ENCODE measurements around the gene GLCE. TPM values are rescaled to one million over a fixed set of nuclear protein-coding genes. Genes with fewer than 3 reads are reported as not detected.

Gene GLCE
- total RNA-seq, 1 experiment from 2014 or later, result 22.8 TPM

DNA sequence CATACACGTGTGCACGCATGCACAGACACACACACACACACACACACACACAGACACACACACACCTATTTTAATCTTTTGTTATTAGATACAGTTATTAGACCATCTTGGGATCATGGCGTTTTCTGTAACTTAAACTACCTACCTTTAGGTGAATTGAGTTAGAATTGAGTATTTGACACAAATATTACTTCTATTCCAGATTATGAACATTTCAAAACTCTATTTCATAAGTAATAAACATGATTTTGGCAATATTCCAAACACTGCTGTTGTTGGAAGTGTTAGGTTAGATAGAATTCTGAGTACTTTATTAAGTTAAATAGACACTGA is 65.6 kb downstream of the GLCE start:
- Histone ChIP-seq H3K4me1 (ENCODE audit: control insufficient read depth, insufficient read depth, low read length) (no peaks in the 10 kb centered on the region), H3K36me3 (ENCODE audit: control insufficient read depth, insufficient read depth, low read length) (no peaks in the 10 kb centered on the region), H3K27ac (ENCODE audit: low read length) (no peak overlapping the region), H3K4me3 (ENCODE audit: low read depth in 2 of 2, low read length in 2 of 2) (no peak overlapping the region), H3K9me3 (ENCODE audit: control insufficient read depth, insufficient read depth, low read depth, low read length) (no peaks in the 10 kb centered on the region), H3K27me3 (ENCODE audit: control insufficient read depth, insufficient read depth, low read length) (no peaks in the 10 kb centered on the region)
- ATAC-seq, result no peak
- in situ Hi-C loops (cut with HindIII; ENCODE audit: low pct_unique_long_range_greater_than_20kb, low sequenced_read_pairs), result no loop called here
- ChIA-PET POLR2A (interaction anchor here (0.6 kb wide), 1 partner anchor 167 kb away, joined by 3 read pairs; no protein-coding TSS in a partner anchor), CTCF (interaction anchor here (0.6 kb wide), 1 partner anchor 68 kb away, joined by 3 read pairs; no protein-coding TSS in a partner anchor)
- TF ChIP-seq, protein P1, sequence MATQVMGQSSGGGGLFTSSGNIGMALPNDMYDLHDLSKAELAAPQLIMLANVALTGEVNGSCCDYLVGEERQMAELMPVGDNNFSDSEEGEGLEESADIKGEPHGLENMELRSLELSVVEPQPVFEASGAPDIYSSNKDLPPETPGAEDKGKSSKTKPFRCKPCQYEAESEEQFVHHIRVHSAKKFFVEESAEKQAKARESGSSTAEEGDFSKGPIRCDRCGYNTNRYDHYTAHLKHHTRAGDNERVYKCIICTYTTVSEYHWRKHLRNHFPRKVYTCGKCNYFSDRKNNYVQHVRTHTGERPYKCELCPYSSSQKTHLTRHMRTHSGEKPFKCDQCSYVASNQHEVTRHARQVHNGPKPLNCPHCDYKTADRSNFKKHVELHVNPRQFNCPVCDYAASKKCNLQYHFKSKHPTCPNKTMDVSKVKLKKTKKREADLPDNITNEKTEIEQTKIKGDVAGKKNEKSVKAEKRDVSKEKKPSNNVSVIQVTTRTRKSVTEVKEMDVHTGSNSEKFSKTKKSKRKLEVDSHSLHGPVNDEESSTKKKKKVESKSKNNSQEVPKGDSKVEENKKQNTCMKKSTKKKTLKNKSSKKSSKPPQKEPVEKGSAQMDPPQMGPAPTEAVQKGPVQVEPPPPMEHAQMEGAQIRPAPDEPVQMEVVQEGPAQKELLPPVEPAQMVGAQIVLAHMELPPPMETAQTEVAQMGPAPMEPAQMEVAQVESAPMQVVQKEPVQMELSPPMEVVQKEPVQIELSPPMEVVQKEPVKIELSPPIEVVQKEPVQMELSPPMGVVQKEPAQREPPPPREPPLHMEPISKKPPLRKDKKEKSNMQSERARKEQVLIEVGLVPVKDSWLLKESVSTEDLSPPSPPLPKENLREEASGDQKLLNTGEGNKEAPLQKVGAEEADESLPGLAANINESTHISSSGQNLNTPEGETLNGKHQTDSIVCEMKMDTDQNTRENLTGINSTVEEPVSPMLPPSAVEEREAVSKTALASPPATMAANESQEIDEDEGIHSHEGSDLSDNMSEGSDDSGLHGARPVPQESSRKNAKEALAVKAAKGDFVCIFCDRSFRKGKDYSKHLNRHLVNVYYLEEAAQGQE (IDR thresholded peaks at IDR 0.05; ENCODE audit: insufficient read depth in 1 of 2, low read depth in 2 of 2, low read length in 1 of 2), result no peak
- TF ChIP-seq, protein P2, sequence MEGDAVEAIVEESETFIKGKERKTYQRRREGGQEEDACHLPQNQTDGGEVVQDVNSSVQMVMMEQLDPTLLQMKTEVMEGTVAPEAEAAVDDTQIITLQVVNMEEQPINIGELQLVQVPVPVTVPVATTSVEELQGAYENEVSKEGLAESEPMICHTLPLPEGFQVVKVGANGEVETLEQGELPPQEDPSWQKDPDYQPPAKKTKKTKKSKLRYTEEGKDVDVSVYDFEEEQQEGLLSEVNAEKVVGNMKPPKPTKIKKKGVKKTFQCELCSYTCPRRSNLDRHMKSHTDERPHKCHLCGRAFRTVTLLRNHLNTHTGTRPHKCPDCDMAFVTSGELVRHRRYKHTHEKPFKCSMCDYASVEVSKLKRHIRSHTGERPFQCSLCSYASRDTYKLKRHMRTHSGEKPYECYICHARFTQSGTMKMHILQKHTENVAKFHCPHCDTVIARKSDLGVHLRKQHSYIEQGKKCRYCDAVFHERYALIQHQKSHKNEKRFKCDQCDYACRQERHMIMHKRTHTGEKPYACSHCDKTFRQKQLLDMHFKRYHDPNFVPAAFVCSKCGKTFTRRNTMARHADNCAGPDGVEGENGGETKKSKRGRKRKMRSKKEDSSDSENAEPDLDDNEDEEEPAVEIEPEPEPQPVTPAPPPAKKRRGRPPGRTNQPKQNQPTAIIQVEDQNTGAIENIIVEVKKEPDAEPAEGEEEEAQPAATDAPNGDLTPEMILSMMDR (IDR thresholded peaks at IDR 0.05), result peak; percentile 14; the same call in 1 of the 2 replicates
- no TSS peak for BruUV-seq (replicated peaks)
- intact Hi-C loops (cut with micrococcal nuclease; ENCODE audit: unreplicated experiment), result no loop called here
- no peak for DNase-seq (ENCODE audit: low read depth, low spot score)

DNA sequence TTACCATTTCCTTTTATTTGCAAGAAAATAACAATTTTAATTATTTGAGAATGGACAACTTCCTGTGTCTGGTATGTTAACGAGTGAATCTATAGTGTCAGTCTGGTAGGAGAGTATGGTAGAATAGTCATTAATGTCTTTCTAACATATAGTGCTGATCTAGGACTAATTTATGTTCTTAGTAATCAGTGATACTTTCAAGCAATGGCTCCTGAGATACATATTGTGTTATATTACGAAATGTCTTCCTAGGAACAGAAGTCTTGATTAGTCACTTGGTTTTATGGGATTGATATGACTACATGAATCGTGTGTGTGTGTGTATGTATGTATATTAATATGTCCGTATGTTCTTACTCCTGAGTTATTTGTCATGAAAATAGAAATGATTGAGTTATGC is 71.7 kb downstream of the GLCE start:
- no peaks in the 10 kb centered on the region for H3K4me1 ChIP-seq (ENCODE audit: control insufficient read depth, insufficient read depth, low read length)
- H3K27me3 ChIP-seq (ENCODE audit: control insufficient read depth, insufficient read depth, low read length), result no peaks in the 10 kb centered on the region
- no peaks in the 10 kb centered on the region for H3K36me3 ChIP-seq (ENCODE audit: control insufficient read depth, insufficient read depth, low read length)
- DNase-seq (ENCODE audit: low read depth, low spot score) (no peak), ATAC-seq (no peak)
- no TSS peak for BruUV-seq (replicated peaks)
- in situ Hi-C loops (cut with HindIII; ENCODE audit: low pct_unique_long_range_greater_than_20kb, low sequenced_read_pairs) (no loop called here), intact Hi-C loops (cut with micrococcal nuclease; ENCODE audit: unreplicated experiment) (no loop called here)
- ChIA-PET POLR2A (no interaction called here), CTCF (no interaction called here)
- H3K4me3 ChIP-seq (ENCODE audit: low read depth in 2 of 2, low read length in 2 of 2), result no peak overlapping the region
- H3K27ac ChIP-seq (ENCODE audit: low read length), result no peak overlapping the region
- no peaks in the 10 kb centered on the region for H3K9me3 ChIP-seq (ENCODE audit: control insufficient read depth, insufficient read depth, low read depth, low read length)
- TF ChIP-seq, protein P1 (IDR thresholded peaks at IDR 0.05; ENCODE audit: insufficient read depth in 1 of 2, low read depth in 2 of 2, low read length in 1 of 2), result no peak
- TF ChIP-seq POLR2AphosphoS5 (IDR thresholded peaks at IDR 0.05; ENCODE audit: low read depth, low read length) (no peak), TCF7L2 (IDR thresholded peaks at IDR 0.05; ENCODE audit: low read depth, low read length) (no peak), SIN3A (IDR thresholded peaks at IDR 0.05; ENCODE audit: borderline replicate concordance, insufficient read depth, low read depth, low read length) (no peak)
- TF ChIP-seq, protein P2 (IDR thresholded peaks at IDR 0.05), result no peak
